IPS-NIHi7 (cell line): ENCODE results near the gene ADAMTSL1.

ENCODE experiments used
- DNase-seq: peaks from one replicate; pipeline ENCODE4 v3.0.0; 2012; ENCODE audit warnings: mixed read lengths; ENCODE audit errors: extremely low spot score

Gene ADAMTSL1

DNA sequence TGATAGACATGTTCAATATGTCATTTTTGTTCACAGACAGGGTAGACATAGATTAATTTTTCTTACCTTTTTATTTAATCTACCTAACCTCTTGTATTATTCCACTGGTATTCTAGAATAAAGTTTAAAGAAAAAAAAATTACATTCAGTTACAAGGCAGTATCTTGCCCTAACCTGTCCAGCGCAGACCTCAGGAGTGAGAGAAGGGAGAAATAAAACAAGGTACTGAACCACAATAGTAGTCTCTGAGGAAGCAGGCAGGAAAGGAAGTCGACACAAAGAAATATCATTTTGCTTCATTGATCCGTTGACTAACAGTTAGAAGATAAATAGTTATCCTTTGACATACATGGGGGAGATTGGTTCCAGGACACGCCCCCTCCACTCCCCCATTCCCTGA lies 12.5 kb upstream of the ADAMTSL1 start:
- no peak for DNase-seq

DNA sequence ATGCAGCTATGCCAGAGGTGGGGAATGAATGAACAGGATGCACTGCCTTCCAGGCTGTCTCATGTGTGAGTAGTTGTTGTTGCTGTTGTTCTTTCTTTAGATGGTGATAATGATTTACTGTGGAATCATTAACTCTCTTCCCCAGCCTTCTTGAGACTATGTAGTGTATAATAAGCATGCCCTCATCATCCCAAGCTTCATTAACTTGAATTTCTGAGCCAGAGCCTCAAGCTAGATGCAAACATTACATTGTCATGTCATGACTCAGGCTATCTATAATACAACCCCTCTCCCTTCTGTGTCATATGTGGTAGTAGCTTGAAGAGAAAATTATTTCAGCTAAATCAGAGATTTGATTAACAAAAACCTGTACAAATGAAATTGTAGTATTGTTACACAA lies 10.0 kb upstream of the ADAMTSL1 start:
- no peak for DNase-seq

GRCh38 chr9:18466101-18466500 lies 7.9 kb upstream of the ADAMTSL1 start:
- no peak for DNase-seq

GRCh38 chr9:18467696-18468095 lies 6.3 kb upstream of the ADAMTSL1 start:
- DNase-seq = no peak

- no peak for DNase-seq
Measured at GRCh38 chr9:18472435-18472834, 1.5 kb upstream of the ADAMTSL1 start.

DNA sequence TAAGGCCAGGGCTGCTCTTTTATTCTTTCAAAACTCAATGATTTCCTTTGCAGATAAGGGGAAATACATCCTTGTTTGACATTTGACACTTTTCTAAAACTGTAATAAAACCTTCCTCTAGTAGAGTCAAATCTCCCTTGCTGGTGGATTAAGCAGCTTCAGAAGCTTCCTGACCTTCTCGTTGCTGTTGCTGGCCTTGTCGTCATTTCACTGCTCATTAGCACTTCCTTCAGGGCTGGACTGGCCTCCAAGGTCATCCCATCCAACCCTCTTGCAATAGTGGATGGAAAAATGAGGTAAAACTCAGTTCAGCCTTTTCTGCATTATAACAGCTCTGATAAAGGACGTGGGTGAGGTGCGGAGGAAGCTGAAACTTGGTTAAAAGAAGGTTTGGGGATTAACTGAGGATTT lies 1.1 kb upstream of the ADAMTSL1 start:
- DNase-seq = no peak

DNA sequence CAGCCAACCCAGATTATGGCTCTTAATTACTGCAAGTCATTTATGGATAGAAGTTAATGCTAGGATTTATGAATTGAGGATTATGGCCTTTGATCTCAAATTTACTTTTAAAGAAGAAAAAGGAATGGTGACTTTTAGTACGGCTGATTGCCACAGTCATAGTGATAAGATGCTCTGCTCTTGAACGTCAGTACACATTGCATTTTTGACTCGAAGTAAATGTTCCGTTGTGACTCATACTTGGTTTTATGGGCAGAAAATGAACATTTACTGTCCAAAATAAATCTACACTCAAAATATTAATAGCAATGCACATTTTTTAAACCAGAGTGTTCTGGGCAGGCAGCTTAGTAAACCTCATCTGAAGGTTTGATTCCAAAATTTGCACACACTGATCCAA lies 830 bp downstream of the ADAMTSL1 start:
- DNase-seq = no peak

GRCh38 chr9:18477121-18477660 lies 3.2 kb downstream of the ADAMTSL1 start:
- no peak for DNase-seq

DNA sequence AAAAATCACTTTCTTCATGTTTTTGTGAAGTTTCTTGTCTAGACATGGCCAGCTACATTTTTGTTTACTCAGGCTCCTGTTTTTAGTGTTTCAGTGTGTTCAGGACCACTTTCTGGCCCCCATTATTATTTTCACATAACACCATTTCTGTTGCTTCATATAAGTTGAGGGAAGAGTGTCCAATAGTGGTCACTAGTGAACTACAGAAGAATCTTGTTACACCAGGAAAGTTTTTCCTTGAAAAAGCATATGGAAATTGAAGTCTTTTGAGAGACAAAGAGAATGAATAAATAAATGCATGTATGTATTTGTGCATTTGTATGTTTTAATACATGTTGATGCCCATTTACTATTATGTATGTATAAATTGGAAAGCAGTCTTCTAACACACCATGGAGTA lies 3.8 kb downstream of the ADAMTSL1 start:
- DNase-seq = no peak

GRCh38 chr9:18478501-18479361 lies 4.8 kb downstream of the ADAMTSL1 start:
- no peak for DNase-seq

GRCh38 chr9:18479405-18479804 lies 5.5 kb downstream of the ADAMTSL1 start:
- DNase-seq = no peak

DNA sequence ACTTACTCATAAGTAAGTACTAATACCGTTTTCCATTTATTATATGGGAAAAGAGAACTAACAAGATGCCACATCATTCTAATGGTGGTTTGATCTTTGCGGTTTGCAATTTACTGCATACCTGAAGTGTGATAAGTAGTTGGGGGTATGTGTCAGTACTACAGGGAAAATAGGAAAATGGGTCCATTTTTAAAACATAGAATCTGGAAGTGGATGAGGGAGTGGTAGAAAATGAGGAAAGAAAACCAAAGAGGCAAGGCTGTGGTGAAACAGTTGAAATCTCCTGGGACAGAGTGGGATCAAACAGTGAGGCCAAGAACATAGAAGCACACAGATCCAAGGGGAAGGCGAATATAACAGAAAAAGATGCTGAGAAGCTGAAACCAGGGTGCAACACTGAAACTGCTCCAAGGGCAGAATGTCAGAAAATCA lies 6.7 kb downstream of the ADAMTSL1 start:
- DNase-seq = no peak

DNA sequence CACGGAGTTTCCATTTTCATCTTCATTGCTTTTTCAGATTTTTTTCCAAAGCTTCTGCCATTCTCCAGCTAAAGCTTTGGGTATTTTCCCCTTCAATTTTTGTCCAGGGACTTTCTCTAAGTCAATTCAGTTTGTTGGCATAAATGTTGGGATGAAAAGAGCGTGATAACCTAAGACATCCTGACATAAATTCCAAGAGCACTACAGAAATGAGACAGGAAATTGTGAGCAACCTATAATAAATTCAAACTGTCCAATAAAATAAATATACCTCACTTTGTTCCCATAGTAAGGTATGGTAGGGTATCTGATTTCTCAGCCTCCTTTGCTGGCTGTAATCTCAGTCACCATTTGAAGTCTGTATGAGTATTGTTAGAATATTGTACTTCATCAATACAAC lies 8.4 kb downstream of the ADAMTSL1 start:
- DNase-seq = no peak

GRCh38 chr9:18485714-18486113 lies 11.8 kb downstream of the ADAMTSL1 start:
- no peak for DNase-seq

DNA sequence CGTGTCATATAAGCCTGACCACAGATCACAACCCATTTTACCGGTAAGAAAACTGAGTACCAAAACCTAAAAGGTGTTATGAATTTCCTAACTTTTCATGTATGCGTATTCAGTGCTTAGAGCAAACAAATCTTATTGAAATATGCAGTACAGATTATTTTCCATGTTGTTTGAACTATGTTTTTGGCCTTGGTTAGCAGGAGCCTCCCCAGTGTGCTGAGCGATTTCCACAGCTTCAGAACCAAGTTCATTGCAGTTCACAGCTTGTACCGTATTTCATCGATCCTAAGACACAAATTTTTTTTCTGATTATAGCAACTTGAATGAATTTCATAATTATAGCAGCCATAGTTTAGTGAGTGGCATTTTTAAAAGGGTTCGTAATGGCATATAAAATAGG lies 13.7 kb downstream of the ADAMTSL1 start:
- DNase-seq = no peak

GRCh38 chr9:18488886-18489285 lies 14.9 kb downstream of the ADAMTSL1 start:
- no peak for DNase-seq

DNA sequence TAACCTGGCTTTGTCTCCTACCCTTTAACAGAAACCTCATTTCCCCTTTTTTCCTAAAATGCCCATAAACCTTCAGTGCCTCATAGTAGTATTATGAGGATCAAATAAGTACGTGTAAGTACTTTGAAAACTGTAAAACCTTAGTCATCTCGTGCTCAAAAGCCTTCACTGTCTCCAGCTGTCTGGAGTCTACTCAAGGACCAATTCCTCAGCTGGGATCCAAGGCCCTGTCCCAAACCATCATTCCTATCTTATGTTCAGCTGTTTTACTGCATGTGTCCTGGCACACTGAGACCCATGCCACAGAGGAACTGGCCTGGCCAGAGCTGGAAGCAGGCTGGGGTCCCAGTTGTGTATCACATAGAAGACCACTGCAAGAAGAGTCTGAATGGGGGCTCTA lies 15.9 kb downstream of the ADAMTSL1 start:
- no peak for DNase-seq

GRCh38 chr9:18490641-18491370 lies 16.9 kb downstream of the ADAMTSL1 start:
- no peak for DNase-seq

DNA sequence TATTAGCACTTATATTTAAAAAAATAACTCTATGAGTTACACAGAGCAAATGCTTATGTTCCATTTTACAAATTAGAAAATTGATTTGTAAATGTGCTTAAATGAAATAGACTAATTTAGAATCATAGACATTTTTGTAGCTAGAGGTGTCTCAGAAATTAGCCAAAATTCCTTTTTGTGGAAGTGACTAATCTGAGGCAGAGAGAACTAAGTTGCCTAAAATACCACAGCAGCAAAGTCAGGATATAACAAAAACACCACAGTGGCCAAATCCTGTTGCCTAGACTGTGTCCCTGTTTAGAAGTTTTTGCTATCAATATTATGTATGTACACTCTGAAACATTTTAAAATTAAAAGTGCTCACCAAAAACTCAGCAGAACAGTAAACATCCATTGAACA lies 18.7 kb downstream of the ADAMTSL1 start:
- no peak for DNase-seq

DNA sequence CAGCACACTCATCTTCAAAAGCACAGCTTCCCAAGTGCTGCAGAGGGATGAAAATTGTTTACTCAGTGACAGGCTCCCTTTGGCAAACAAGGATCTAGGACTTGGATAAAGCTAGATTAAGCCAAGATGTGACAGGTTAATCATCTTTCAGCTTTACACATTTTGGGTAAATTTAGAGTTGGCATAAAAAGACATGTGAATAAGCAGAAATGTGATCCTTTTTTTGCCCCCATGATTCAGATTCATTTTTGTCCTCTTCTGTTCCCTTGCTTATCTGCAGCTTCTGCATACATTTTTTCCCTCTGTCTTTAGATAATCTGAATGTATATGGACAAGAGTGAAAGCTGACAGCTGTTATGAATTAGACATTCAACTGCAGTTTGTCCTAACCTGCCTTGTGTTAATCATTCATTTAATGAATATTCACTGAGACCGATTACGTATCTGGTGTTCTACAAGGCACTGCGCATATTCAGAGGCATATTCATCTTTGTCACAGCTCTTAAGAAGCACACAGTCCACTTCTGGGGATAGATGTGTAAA lies 19.6 kb downstream of the ADAMTSL1 start:
- DNase-seq = no peak

GRCh38 chr9:18495065-18495464 lies 21.1 kb downstream of the ADAMTSL1 start:
- no peak for DNase-seq

- no peak for DNase-seq
Measured at GRCh38 chr9:18496256-18497000, 22.5 kb downstream of the ADAMTSL1 start.
